Liver (tissue), 3 donors: ENCODE measurements around the gene TP53TG5.

Source experiments
- TF ChIP-seq, protein P1 (sequence below): IDR thresholded peaks from 2 replicates; pipeline ENCODE4 v1.6.1; 2016; ENCODE audit warnings: antibody characterized with exemption
- TF ChIP-seq, protein P2 (sequence below): fragments of 150-350 bp; IDR thresholded peaks from 2 replicates; pipeline ENCODE4 v1.5.1; 2017; ENCODE audit warnings: improper control_type of control experiment, low read depth, low read length; ENCODE audit not compliant: missing input control
- donor health status: healthy.
- donor health status: healthy.

DNA sequence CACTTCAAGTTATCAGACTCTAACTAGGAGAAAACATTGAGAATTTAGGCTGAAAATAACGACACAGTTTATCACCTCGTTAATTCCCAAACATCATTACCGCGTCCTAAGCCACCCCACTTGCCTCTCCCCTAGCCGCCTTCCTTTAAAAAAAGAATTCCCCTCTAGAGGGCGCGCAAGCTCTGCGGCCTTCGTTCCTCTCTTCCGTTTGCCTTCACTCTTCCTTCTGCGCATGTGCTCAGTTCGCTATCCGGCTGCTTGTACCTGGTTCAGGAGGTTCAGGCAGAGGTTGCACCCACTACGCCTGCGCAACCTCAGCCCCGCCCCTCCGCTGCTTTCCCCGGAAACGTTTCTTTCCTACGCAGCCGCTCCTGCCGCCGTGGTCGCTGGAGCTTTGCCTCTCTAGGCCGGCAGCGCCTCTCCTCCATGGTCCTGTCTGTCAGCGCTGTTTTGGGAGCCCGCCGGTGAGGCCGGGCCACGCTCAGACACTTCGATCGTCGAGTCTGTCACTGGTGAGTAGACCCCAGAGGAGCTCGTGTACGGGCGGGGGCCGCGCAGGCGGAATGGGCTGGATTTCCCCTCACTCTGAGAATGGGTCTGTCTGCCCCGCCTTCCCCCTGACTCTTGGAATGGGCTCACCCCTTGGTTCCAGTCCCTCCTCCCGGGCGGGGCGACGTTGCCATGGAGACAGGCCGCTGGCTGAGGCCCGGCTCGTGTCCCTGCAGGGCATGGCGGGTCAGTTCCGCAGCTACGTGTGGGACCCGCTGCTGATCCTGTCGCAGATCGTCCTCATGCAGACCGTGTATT is 15.1 kb downstream of the TP53TG5 start, which contains the start of gene SYS1:
- TF ChIP-seq, protein P1, sequence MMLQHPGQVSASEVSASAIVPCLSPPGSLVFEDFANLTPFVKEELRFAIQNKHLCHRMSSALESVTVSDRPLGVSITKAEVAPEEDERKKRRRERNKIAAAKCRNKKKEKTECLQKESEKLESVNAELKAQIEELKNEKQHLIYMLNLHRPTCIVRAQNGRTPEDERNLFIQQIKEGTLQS: no peak
- TF ChIP-seq, protein P2, sequence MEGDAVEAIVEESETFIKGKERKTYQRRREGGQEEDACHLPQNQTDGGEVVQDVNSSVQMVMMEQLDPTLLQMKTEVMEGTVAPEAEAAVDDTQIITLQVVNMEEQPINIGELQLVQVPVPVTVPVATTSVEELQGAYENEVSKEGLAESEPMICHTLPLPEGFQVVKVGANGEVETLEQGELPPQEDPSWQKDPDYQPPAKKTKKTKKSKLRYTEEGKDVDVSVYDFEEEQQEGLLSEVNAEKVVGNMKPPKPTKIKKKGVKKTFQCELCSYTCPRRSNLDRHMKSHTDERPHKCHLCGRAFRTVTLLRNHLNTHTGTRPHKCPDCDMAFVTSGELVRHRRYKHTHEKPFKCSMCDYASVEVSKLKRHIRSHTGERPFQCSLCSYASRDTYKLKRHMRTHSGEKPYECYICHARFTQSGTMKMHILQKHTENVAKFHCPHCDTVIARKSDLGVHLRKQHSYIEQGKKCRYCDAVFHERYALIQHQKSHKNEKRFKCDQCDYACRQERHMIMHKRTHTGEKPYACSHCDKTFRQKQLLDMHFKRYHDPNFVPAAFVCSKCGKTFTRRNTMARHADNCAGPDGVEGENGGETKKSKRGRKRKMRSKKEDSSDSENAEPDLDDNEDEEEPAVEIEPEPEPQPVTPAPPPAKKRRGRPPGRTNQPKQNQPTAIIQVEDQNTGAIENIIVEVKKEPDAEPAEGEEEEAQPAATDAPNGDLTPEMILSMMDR: peak; percentile 78
